NCI-H2029 treated with DMSO at 0.1 percent for 48 hours (cell line): ENCODE measurements around the gene NPIPB2.

Experiments
- DNase-seq: peaks from one replicate; lab custom pipeline; 2025; lab: John Stamatoyannopoulos, UW

The NPIPB2 gene

DNA sequence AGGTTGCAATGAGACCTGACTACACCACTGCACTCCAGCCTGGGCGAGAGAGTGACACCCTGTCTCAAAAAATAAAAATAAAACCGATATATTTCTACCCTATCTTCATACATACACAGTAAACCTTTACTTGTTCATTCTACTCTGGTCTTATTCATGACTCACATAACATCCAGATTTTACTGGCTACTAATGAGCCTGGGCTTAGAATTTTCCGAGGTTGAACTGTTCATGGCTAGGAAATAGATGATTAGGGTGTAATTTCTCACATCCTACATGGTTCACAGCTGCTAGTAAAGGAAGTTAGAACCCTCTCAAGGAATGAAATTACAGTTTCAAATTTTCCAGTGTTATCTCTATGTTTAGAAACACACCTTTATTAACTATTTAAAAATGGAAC is 40.8 kb downstream of the NPIPB2 start:
- DNase-seq, result no peak

DNA sequence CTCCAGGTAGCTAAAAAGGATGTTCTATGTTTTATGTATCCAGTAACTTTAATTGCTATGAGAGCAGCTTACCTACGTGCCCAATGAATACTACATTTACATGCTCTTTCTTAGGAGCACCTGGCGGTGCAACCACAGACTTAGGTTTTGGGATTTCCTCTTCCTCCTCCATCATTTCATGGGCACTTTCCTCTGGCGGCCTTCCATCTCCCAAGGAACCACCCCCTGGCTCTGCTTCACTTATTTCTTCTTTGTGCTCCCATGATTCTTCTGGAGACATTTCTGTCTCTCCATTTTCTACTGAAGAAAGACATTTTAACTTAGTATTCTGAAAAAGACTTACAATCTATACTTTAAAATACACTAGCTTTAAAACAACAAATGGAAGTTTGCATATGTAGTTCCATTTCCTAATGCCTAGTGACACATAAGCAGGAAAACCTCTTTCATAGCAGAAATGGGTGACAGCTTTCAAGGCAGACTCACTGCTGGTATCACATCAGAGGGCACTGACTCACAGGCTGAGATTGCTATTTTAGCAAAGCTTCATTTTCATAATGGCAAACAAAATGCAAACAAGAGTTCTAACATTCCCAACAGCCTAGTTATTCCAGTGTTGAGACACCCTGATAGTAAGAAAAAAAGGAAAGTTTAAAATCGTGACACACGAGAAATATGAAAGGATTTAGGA is 45.2 kb downstream of the NPIPB2 start:
- DNase-seq, result no peak

DNA sequence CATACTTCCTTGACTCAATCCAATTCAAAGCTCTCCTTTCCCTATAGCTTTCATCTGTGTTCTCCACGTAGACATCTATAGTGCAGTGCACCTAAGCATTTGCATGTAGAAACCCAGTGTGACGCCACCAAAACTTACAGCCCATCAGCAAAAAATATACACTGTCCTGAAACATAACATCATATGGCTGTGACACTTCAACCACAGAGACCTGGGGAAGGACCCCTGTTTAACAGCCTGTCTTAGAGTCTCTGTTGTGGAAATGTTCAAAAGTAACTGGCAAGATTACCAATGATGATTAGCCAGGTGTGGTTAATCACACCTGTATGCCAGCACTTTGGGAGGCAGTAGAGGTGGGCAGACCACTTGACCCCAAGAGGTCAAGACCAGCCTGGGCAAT is 48.3 kb downstream of the NPIPB2 start:
- no peak for DNase-seq

DNA sequence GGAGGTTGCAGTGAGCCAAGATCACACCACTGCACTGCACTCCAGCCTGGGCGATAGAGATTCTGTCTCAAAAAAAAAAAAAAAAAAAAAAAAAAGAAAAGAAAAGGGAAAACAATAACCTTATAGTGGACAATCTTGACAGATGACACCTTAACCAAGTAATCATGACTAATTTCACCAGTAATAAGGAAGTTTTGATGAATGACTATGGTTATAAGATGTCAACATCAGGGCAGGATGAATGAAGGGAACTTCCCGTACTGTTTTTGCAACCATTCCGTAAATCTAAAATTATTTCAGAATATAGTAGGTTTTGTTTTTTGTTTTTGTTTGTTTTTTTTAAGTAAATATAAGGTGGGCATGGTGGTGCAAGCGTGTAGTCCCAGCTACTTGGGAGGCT is 49.1 kb downstream of the NPIPB2 start:
- no peak for DNase-seq

DNA sequence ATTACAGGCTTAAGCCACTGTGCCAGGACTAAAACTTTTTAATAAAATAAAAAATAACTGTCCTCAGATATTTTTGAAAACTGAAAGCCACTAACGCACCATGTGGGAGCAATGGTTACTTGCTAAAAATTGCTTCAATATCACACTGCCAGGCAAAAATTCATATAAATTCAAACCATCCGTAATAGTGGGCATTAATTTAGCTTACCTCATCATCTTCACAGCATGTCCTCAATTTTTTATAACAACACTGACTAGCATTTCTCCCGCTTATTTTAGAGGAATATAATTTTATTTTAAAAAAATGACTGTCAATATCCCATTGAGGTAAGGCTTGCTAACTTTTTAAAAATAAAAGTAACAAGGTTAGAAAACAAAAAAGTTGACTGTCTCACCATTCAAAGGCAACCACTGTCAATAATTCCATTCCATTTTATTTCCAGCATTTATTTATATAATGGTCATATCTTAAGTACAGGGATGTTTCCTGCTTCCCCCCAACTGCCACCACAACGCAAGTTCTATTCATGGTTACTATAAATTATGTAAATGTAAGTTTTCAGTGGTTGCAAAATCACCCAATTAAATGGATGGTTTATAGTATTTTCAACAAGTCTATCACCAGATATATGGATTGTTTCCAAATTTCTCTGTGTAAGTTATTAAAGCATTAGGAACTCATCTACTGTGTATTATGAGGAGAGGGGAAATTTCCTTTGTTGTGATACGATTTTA is 51.4 kb downstream of the NPIPB2 start:
- DNase-seq, result no peak

DNA sequence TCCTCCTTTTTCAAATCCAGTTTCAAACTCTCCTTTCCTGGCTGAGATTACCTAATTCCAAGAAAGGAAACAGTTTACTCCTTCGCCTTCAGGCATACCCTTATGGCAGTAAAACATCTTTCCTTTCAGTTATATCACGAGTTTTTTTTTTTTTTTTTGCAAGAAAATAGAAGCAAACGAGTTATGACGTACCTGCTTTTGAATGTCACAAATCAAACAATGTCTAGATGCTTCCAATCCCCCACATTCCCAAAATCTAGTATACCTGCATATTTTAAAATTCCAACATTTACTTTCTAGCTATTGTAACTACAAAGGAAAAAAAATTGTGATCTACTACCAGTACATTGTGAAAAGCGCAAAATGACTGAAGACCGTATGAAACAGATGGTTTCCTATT is 55.0 kb downstream of the NPIPB2 start:
- no peak for DNase-seq

DNA sequence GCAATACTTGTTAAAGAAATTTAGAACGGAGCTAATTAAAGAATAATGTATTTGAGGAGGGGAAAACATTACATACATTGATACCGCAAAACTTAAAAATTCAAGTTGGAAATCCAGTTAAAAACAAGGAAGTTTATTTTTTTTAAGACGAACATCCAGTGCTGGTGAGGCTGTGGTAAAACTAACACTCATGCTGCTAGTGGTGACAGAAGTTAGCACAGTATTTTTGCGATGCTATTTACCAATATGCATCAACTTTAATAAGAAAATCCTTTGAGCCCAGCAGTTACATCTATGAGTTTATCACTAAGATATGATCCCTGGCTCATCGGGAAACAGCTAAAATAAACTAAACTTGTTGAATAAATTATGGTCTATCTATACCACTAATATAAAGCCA is 57.8 kb downstream of the NPIPB2 start:
- no peak for DNase-seq

DNA sequence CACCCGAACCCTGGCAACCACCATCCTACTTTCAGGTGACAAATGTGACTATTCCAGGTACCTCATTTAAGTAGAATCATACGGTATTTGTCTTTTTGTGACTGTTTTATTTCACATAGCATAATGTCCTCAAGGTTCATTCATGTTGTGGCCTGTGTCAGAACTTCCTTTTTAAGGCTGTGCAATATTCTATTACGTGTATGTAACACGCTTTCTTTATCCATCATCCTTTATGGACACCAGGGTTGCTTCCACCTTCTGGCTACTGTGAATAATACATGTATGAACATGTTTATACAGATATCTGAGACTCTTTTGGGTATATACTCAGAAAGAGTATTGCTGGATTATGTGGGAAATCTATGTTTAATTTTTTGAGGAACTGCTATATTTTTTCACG is 61.8 kb downstream of the NPIPB2 start:
- DNase-seq, result no peak

DNA sequence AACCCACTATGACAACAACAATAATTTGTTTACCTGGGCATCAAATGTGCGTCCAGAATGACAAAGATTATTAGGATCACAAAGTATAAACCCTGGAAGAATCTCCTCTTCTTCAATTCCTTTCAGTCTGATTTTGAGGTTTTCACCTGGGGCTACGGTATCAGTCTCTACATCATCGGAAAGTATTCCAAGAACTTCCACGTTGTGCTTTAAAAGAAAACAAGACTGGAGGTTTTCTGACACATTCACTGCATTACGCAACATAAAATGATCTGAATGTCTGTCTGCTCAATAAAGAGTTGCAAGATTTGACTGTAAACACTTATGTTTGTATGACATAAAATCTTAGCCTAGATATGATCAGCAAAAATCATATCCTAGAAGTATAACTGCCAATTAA is 64.5 kb downstream of the NPIPB2 start:
- no peak for DNase-seq
